HG03060 (cell line): ENCODE results near the gene PIP5K1B.
"Not testable (repeated sequence)": the region's sequence is repeated elsewhere in the genome, so short reads cannot be mapped to it uniquely, and the experiment has no call there.

Source experiments
- ATAC-seq: cut with Tn5 transposase; IDR thresholded peaks from one replicate; pipeline ENCODE4 v1.9.1; 2021; ENCODE audit warnings: low read depth, moderate number of reproducible peaks; ENCODE audit not compliant: unreplicated experiment

PIP5K1B gene

GRCh38 chr9:68704814-68705530 is at the start of gene PIP5K1B:
Gene PIP5K1B, plus strand, starts transcription at chr9:68705240. Its CDS starts 117,375 bp downstream, at chr9:68822615.
- ATAC-seq: no peak

- ATAC-seq: no peak
Observed at GRCh38 chr9:68664036-68664435, 41.0 kb upstream of the PIP5K1B start.

- no peak for ATAC-seq
Observed at GRCh38 chr9:68668127-68668526, 36.9 kb upstream of the PIP5K1B start.

GRCh38 chr9:68669218-68669617 is 35.8 kb upstream of the PIP5K1B start:
- no peak for ATAC-seq

- ATAC-seq: no peak
Observed at GRCh38 chr9:68672215-68672614, 32.8 kb upstream of the PIP5K1B start.

- ATAC-seq: no peak
Observed at GRCh38 chr9:68672625-68673024, 32.4 kb upstream of the PIP5K1B start.

GRCh38 chr9:68678430-68678829 is 26.6 kb upstream of the PIP5K1B start:
- no peak for ATAC-seq

- no peak for ATAC-seq
Observed at GRCh38 chr9:68683433-68683832, 21.6 kb upstream of the PIP5K1B start.

- ATAC-seq: no peak
Observed at GRCh38 chr9:68685213-68685612, 19.8 kb upstream of the PIP5K1B start.

GRCh38 chr9:68685770-68686169 is 19.3 kb upstream of the PIP5K1B start:
- ATAC-seq: no peak

GRCh38 chr9:68690088-68690487 is 15.0 kb upstream of the PIP5K1B start:
- ATAC-seq: no peak

- no peak for ATAC-seq
Observed at GRCh38 chr9:68692519-68692918, 12.5 kb upstream of the PIP5K1B start.

- no peak for ATAC-seq
Observed at GRCh38 chr9:68694125-68694524, 10.9 kb upstream of the PIP5K1B start.

GRCh38 chr9:68697851-68698250 is 7.2 kb upstream of the PIP5K1B start:
- ATAC-seq: no peak

- ATAC-seq: no peak
Observed at GRCh38 chr9:68698943-68699509, 6.0 kb upstream of the PIP5K1B start.

- not testable (repeated sequence) for ATAC-seq
Observed at GRCh38 chr9:68699625-68700024, 5.4 kb upstream of the PIP5K1B start.

- ATAC-seq: no peak
Observed at GRCh38 chr9:68702493-68702892, 2.5 kb upstream of the PIP5K1B start.

GRCh38 chr9:68703672-68704071 is 1.4 kb upstream of the PIP5K1B start:
- ATAC-seq: no peak

GRCh38 chr9:68704498-68704813 is 584 bp upstream of the PIP5K1B start:
- no peak for ATAC-seq

- no peak for ATAC-seq
Observed at GRCh38 chr9:68705531-68706362, 707 bp downstream of the PIP5K1B start.

GRCh38 chr9:68706363-68707201 is 1.5 kb downstream of the PIP5K1B start:
- ATAC-seq: no peak
